GM20431 (cell line): ENCODE measurements around the gene MPRIP.

Experiments used
- in situ Hi-C: fragments of 300-500 bp; cut with MseI, MboI; formaldehyde crosslinking; loops from one replicate; pipeline ENCODE4 v1.15.0; 2020; ENCODE audit warnings: low sequenced_read_pairs; ENCODE audit not compliant: unreplicated experiment

MPRIP gene

GRCh38 chr17:17044846-17045561 lies 2.7 kb downstream of the MPRIP start:
- in situ Hi-C loops, result loop anchor here (25.0 kb wide), 1 partner anchor 267 kb away; the partner anchor contains the start of gene NT5M

- in situ Hi-C loops, result loop anchor here (25.0 kb wide), 1 partner anchor 264 kb away; the partner anchor contains the start of gene NT5M
These were observed 5.8 kb downstream of the MPRIP start for GRCh38 chr17:17048106-17048505.

- in situ Hi-C loops, result no loop called here
These were observed 8.4 kb downstream of the MPRIP start for GRCh38 chr17:17050346-17051345.

- in situ Hi-C loops, result no loop called here
These were observed 9.1 kb downstream of the MPRIP start for GRCh38 chr17:17051380-17051779.

GRCh38 chr17:17051791-17052461 lies 9.7 kb downstream of the MPRIP start:
- in situ Hi-C loops, result no loop called here

- in situ Hi-C loops, result no loop called here
These were observed 10.4 kb downstream of the MPRIP start for GRCh38 chr17:17052462-17053221.

GRCh38 chr17:17053446-17054379 lies 11.5 kb downstream of the MPRIP start:
- in situ Hi-C loops, result no loop called here

GRCh38 chr17:17054636-17055035 lies 12.4 kb downstream of the MPRIP start:
- in situ Hi-C loops, result no loop called here

GRCh38 chr17:17055286-17056155 lies 13.3 kb downstream of the MPRIP start:
- in situ Hi-C loops, result no loop called here

- in situ Hi-C loops, result no loop called here
These were observed 13.9 kb downstream of the MPRIP start for GRCh38 chr17:17056156-17056539.

GRCh38 chr17:17057057-17057551 lies 14.8 kb downstream of the MPRIP start:
- in situ Hi-C loops, result no loop called here

GRCh38 chr17:17058304-17058703 lies 16.0 kb downstream of the MPRIP start:
- in situ Hi-C loops, result no loop called here

GRCh38 chr17:17059301-17059890 lies 17.1 kb downstream of the MPRIP start:
- in situ Hi-C loops, result no loop called here

- in situ Hi-C loops, result no loop called here
These were observed 18.0 kb downstream of the MPRIP start for GRCh38 chr17:17060001-17060922.

GRCh38 chr17:17060930-17061329 lies 18.7 kb downstream of the MPRIP start:
- in situ Hi-C loops, result no loop called here

- in situ Hi-C loops, result no loop called here
These were observed 19.3 kb downstream of the MPRIP start for GRCh38 chr17:17061516-17061915.
